Measurements from ENCODE around the gene USH1G.

USH1G gene

DNA sequence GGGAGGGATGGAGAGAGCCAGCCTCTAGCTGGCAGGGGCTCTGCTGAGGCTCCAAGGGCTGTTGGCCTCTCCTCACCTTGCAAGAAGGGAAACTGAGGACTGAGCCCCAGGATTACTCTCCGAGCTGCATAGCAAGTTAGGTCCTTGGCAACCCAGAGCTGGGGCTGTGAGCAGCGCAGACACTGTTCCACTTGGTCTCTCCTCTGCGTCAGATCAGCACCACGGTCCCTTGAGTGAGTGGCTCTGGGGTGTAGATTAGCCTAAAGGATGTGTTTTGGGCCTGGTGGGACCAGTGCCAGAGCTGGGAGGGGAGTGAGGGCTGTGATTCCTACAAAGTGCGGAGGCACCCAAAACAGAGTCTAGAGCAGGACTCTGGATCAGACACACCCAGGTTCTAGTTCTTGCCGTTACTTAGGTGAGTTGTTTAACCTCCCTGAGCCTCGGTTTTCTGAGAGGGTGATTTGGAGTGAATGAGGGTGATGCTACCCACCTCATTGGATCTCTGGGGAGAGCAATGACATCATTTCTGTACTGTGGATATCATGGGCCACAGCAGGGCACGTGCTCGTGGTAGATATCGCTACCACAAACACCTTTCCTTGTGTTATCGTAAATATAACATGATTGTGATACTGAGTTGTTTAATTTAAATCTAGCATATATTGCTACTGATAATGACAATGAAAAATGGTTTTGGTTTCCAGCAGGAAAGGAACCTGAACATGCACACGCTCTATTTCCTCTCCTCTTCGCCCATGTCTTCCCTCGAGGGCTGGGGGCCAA is 21.5 kb downstream of the USH1G start:
- DNase-seq: no peak

DNA sequence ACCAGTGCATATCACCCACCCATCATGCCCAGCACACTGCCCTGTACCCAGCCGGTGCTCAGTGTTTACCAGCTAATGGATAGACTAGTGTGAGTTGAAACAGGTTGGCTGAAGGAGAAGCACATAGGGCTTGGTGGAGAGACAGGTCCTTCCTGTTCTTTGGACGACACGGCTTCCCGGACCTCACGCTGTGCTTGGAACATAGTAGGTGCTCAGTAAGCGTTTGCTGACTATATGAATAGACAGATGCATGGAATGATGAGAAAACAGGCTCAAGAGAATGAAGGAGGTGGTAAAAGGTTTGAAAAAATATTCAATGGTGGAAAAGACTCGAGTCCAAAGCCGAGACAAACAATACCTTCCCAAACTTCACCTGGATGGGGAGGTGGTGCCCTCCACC is 22.8 kb downstream of the USH1G start:
- DNase-seq: no peak

DNA sequence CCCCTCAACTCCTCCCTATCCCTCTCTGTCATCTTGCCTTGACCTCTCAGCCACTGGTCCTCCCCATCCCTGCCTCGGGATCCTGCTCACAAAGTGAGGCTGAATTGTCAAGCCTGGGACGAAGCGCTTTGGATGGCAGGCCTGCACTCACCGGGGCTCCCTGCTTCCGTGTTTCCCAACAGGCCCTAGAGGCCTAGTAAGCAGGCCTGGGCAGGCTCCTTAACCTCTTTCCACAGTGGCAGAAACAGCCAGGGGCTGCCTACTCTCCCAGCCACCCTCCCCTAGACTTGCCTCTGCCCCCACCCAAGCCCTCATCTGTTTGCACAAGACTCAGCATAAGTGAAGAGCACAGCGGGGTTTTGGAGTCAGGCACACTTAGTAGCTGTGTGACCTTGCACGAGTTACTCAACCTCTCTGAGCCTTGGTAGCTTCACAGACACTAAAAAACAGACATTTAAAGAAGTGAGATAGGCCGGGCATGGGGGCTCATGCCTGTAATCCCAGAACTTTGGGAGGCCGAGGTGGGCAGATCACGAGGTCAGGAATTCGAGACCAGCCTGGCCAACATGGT is 24.6 kb downstream of the USH1G start:
- DNase-seq: no peak

DNA sequence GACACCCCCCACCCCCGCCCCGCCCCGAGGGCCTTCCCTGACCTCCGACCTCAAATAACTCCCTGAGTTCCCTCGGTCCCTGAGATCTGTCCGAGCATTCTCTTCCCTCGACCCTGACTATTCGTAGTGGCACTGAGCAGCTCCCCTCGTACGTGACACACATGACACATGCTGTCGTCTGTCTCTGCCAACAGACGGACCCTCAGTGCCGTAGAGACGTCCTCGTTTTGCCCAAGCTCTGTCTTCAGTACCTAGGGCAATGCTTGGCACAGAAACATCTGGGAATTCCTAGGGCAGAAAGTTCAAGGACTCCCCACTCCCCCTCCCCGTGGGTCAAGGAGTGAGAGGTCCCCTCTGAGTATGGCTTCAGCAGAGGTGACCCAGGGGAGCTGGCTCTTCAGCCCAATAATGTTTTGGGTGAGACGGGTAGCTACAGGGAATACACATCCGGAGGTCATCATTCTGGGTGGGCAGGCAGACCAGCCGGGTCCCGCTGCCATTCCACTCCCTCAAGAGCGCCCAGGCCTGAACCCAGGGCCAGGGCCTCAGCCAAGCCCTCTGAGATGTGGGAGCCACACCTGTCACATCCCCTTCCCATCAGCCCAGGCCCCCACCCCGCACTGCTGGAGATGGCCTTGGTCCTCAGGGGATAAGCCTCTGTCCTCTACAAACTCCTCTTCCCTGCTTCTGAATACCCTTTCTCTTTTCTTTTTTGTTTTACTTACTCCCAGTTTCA is 29.0 kb downstream of the USH1G start:
- DNase-seq: no peak

DNA sequence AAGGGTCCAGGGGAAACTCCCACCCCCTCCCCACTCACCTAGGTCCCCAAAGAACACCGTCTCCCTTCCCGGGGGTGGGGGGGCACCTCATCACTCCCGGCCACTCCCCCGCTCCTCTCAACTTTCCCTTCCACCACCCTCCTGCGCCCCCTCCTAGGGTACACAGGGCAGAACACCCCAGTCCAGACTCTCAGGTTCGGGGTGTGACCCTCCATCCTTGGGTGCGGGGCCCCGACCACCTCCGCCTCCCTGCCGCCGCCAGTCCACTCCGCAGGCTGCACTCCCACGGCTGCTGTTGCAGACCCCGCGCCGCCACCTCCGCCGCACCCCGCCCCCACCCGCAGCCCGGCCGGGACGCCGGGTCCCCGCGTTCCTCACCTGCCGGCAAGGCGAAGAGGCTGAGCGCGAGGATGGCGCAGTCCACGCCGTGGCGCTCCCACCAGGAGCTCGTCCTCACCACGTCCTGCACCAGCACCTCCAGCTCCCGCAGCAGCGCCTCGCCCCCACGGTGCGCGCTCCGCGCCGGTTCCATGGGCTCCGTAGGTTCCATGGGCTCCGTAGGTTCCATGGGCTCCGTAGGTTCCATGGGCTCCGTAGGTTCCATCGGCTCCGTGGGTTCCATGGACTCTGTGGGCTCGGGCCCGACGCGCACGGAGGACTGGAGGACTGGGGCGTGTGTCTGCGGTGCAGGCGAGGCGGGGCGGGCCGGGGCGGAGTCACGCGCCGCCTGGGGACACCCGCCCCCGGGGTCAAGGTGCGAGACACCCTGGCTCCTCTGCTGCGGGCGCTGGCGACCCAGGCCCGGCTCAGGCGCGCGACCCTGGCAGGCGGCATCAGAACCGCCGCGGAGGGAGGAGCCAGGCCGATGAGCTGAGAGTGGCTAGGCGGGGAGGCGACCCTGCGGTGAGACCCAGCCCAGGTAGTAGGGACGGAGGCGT is 29.8 kb downstream of the USH1G start, which contains the start of gene FADS6:
Gene FADS6, minus strand, starts transcription at position 660 of the 938 bp plus-strand sequence. Its CDS starts 38 bp downstream, at position 622.
- no peak for DNase-seq

DNA sequence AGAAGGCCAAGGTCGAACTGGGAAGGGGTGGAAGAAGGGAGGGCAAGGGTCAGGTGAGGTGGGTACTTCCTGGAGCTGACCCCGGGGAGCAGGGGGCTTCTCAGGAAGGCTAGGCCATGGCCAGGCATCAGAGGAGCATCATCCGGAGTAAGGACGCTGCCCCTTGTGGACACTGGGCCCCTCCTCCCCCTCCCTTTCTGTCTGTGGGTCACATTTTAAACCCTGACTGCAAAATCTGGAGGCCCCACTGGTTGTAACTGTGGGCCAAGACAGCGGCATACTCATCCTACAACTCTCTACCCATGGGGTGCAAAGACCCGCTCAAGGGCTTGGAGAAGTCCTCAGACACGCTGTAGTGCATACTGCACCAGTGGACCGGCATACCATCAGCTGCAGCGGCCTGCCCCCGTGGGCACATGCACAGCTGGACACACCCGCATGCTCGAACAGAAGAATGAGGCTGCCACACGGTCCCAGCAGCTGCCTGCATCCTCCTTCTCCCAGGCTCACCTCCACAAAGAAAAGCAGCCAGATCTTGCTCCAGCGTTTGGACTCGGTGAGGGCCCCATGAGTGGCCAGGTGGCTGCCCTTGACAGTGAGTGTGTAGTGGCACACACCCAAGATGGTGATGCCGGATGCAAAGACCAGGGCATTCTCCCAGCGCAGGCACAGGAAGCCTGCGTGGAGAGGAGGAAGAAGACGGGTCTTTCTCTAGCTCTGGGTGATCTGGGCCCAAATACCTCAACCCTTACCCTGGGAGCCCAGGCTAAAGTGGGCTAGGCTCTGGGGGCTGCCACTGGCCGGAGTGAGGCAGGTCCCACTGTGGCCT is 30.8 kb downstream of the USH1G start:
- no peak for DNase-seq

DNA sequence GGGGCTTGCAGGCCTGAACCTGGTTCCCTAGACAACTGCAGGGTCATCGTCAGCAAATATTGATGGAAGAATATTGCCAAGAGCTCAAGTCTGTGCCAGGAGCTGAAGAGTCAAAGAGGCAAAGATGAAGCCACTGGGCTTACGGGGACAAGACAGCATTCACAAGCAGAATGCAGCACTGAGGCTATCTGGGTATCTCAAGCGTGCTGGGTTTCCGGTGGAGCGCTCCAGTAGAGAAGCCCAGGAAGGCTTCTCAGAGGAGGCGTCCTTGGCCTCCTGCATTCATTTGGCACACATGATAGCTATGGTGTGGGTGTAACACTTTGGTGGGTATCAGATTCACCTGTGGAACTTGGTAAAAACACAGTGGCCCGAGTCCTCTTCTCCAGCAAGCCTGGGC is 32.5 kb downstream of the USH1G start:
- no peak for DNase-seq

DNA sequence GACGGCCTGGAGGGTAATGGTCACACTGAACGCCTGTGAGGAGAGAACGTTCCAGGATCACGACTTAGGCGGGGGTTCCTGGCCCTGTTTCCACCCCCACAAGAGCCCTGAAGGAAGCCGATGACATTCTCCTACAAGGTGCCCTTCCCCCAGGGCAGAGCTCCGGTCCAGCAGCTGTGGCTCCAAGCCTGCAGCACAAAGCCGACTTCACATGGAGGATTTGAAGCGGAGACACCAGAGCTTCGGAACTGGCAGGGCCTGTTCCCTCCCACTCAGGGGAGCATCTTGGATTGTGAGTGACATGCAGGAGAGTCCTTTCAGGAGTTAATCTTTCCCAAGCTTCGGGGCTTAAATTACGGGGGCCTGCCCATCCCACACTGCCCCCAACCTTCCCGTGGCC is 34.6 kb downstream of the USH1G start:
- no peak for DNase-seq

DNA sequence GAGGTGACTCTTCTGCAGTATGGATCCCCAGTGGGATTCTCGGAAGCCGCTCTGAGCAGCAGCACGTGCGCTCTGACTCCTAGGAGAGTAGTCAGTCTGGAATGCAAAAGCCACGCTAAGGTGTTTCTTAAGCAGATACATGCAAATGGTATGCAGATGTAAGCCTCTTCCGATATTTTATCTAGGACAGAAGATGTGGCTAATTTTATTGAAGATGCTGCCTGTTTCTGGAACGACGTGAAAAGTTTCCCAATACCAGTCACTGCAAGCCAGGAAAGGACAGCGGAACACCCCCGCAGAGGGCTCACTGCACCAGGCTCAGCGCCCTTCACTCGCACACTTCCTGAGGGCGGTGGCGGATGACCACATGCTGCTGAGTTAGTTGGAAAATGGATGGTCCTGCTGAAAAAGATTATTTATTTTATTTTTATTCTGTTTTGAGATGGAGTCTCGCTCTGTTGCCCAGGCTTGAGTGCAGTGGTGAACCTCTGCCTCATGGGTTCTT is 39.8 kb downstream of the USH1G start:
- no peak for DNase-seq

DNA sequence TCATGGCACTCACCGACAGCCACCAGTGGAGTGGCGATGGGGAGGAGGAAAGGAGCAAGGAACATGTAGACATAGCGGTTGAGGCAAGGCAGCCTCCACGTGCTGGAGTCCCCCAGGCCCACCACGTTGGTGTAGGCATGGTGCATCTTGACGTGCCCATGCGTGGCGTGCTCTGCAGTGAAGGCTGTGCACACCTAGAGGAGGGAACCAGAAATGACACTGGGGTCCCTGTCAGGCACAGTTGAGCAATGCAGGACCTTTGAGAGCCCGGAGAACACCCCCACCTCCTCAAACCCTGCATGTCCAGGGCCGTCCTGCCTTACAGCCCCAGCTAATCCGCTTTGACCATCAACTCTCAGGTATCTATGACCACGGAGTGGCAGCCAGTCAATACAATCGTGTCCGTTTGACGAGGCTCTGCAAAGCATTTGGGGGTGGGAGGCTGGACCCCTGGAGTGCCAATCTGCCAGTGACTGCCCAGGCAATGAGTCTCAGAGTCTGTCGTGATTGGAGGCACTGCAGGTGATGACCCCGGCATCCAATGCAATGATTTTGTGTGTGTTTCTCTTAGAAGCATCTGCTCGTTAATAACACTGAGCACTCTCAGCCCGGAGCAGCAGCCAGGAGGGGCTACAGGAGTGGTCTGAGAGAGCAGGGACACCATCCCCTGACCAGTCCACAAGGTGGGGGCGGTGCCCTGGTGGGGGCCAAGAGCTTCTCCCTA is 40.4 kb downstream of the USH1G start:
- no peak for DNase-seq

DNA sequence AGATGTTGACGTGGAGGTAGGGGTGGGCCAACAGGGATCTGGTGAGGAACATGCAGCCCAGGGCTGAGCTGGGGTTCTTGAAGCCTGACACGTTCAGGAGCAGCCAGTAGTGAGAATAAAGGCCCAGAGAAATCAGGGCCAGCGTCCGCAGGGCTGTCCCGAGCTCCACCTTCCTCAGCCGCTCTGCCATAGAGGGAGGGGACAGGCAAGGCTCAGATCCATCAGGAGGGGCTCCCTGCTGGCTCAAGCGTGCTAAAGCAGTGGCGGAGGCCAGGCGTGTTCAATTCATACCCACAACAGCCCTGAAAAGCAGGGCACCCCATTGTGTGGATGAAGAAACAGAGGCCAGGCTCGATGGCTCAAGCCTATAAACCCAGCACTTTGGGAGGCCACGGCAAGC is 42.0 kb downstream of the USH1G start:
- no peak for DNase-seq

DNA sequence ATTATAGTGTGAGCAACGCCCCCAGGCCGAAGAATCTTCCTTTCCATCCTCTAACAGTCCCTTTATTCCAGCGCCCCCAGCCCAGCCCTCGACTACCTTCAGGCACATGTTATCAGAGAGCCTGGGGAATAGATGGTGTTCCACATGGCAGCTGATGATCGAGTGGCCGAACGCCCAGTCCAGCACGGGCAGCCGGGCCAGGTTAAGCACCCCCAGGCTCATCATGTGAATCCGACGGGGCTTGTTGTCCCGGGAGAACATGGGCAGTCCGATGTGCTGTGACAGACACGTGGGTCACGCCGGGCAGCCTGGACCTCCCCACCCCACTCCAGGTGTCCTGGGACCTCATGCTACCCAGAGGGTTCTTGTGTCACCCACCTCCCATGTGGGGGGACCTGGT is 43.7 kb downstream of the USH1G start:
- DNase-seq: no peak

DNA sequence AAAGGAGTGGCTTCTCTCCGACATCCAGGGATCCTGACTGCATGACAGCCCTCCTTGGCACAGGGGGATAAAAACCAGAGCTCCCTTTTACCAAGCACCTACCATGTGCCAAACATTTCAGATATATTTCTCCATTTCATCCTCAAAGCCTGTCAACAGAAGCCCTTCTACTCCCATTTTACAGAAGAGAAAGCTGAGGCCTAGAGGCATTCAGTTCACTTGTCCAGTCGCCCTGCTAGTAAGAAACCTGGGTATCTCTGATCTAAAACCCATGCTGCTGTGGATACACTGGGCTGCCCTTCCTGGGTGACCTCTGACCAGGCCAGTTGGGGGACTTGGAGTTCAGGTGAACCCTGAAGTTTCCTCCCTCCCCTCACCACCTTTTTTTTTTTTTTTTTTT is 44.4 kb downstream of the USH1G start:
- DNase-seq: no peak

DNA sequence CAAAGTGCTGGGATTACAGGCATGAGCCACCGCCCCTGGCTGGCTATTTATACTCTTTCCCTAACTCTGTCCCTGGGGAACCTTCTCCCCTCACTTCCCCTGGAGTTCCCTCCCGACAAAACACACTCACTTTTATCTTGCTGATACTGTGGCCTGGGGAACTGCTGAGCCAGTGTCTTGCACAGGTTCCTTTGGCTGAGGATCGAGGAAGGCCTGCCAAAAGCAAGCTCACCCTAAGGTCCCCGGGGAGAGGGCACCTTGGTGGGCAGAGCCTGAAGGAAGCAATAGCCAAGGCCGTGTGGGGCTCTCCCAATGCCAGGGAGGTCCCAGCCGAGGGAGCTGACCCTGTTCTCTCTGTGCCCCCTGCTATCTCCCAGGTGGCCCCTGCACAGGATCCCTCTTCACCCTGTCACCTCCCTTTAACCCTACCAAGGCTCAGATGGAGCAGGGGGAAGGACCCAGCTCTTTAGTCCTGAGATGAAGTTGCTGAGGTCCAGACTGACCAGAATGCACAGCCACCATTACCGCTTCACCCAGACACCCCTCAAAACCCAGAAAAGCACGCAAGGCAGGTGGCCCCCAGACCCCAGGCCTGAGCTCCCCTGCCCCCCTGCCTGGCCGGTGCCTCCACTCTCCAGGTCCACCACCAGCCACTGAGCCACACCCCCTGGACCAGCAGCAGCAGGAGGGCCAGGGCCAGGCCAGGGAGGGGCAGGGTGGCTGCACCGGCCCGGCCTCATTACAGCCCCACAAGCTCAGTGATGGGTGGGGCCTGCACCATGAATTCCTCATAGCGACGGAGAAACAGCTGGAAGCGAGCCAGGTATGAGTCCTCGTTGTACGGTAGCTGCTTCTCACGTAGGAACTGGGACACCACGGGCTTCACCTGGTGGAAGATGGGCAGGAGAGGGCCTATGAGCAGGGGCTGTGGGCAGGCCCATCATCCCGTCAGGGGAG is 45.2 kb downstream of the USH1G start:
- DNase-seq: no peak

DNA sequence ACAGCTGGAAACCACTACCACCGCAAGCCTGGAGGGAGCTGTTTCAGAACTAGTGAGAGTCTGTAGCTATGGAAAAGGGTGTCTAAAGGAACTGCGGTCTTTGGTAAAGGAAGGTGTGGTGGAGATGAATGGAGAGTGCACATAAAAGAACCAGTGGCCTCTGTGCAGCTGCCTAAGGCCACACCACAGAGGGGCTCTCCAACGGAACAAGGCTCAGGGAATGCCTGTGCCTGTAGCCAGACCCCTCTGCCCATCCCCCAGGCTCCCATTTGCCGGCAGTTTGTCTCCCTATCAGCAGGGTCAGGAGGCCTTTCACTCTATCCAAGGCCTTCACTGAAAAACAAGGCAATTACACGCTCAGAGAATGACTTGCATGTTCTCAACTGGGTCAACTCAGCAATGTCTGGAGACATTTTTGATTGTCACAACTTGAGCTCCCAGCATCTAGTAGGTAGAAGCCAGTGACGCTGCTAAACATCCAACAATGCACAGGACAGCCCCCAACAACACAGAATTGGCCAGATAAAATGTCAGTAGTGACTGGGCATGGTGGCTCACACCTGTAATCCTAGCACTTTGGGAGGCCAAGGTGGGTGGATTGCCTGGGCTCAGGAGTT is 47.0 kb downstream of the USH1G start:
- DNase-seq: no peak

DNA sequence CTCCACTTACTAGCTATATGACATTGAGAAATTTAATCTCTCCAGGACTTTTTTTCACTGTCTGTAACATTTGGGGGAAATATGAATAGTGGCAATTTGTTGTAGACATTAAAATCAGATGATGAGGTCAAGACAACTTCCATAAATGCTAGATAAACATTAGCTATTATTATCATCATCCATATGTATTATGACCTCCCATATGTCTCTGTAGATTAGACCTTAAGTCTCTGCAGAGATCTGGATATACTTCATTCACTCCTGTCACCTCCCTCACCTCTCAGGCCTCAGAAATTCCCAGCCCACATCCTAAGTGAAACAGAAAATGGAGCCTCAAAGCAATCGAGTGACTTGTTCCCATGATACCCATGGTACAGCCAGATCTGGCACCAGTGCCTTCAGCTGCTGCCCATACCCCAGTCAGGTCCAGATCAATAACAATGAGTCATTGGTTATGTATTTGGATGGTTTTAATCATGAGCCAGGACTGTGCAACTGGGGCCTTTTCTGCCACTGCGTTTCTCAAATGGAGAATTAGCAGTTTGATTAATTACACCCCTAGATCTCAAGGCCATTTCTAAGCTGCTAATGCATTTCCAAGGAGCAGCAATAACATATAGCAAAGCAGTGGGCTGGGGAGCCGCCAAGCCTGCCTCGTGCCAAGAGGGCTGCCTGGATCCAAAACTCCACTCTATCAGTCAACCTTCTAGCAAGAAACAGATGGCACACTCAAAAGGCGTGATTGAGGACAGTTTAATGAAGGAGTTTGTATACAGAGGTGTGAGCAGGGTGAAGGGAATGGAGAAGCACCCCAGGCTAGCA is 47.7 kb downstream of the USH1G start:
- no peak for DNase-seq

DNA sequence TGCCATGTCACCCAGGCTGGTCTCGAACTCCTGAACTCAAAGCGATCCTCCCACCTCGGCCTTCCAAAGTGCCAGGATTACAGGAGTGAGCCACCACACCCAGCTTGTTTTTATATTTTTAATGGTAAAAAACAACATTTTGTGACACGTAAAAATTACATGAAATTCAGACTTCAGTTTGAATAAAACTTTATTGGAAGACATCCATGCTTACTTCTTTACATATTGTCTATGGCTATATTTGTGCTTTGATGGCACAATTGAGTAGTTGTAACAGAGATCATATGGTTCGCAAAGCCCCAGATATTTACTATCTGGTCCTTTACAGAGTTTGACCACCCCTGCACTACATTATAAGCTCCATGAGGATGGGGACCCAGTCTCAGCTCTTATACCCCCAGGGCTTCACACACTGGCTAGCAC is 48.4 kb downstream of the USH1G start:
- DNase-seq: no peak

DNA sequence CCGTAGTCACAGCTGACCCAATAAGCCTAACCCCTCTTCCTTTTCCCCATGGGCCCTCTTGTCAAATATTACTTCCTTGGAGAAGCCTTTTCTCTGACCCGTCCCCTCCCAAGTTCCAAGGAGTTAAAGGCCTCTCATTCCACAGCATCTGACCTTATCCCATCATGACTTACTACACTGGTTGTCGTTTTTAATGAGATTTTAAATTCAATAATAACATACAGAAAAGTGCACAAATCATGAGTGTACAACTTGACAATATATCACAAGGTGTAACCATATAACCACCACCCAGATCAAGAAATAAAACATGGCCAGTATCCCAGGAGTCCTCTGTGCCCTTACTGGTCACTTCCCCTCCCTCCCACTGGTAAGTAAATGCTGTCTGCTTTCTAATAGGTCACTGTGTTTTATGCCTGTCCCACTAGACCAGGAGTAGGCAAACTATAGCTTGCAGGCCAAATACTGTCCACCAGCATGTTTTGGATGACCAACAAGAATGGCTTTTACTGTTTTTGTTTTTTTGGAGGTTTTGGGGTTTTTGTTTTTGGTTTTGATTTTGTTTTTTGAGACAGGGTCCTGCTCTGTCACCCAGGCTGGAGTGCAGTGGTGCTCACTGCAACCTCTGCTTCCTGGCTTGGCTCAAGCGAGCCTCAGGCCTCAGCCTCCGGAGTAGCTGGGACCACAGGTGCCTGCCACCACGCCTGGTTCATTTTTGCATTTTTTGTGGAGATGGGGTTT is 49.0 kb downstream of the USH1G start:
- no peak for DNase-seq

Measured in activated gamma-delta T cell (primary cell).